Ovary (tissue), 3 donors: ENCODE results near the gene STX4.

ENCODE experiments used
- EP300 ChIP-seq: sonication (generic); formaldehyde crosslinking; IDR thresholded peaks from one replicate; pipeline ENCODE4 v1.6.1; 2017; ENCODE audit warnings: antibody characterized with exemption
- POLR2A ChIP-seq: fragments of 450-650 bp; IDR thresholded peaks from one replicate; pipeline ENCODE4 v1.6.1; 2017; ENCODE audit warnings: antibody characterized with exemption, mild to moderate bottlenecking, moderate library complexity
- TF ChIP-seq, protein P1 (sequence below), 3 donors: fragments of 450-650 bp in 2 of 3; fragments of 200-600 bp in 1 of 3; IDR thresholded peaks; one replicate each; pipeline versions ENCODE4 v1.5.1 to v1.8.0; 2016 to 2022; ENCODE audit warnings: antibody characterized with exemption in 3 of 3, mild to moderate bottlenecking in 1 of 3
- donor health status: DM: no; HTN: no; CAD: no.

DNA sequence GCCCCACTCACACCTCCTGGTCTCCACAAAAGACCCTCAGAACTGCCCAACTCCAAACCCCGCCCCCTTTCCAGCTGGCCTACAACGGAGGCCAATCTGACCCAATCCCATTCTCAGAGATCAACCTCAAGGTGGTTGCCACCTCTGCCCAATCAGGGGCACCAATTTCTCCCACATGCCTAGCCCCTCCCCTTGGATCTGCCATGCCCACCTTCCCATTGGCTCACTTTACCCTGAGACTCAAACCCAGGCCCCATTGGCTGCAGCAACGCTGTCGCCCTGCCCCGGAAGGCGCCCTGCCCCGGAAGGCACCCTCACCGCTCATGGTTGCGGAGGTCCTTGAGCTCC lies 30.1 kb downstream of the STX4 start:
- TF ChIP-seq, protein P1, sequence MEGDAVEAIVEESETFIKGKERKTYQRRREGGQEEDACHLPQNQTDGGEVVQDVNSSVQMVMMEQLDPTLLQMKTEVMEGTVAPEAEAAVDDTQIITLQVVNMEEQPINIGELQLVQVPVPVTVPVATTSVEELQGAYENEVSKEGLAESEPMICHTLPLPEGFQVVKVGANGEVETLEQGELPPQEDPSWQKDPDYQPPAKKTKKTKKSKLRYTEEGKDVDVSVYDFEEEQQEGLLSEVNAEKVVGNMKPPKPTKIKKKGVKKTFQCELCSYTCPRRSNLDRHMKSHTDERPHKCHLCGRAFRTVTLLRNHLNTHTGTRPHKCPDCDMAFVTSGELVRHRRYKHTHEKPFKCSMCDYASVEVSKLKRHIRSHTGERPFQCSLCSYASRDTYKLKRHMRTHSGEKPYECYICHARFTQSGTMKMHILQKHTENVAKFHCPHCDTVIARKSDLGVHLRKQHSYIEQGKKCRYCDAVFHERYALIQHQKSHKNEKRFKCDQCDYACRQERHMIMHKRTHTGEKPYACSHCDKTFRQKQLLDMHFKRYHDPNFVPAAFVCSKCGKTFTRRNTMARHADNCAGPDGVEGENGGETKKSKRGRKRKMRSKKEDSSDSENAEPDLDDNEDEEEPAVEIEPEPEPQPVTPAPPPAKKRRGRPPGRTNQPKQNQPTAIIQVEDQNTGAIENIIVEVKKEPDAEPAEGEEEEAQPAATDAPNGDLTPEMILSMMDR (IDR thresholded peaks at IDR 0.05), result no peak
- TF ChIP-seq POLR2A, result no peak
- no peak for TF ChIP-seq EP300
